Measurements from ENCODE around the gene PITPNC1. TPM values are rescaled to one million over a fixed set of nuclear protein-coding genes. Genes with fewer than 3 reads are reported as not detected.
A peak's percentile ranks its signal among the peaks of the same experiment; 100 is the strongest.

Gene PITPNC1
- total RNA-seq, 1 experiment from 2014 or later: 37.5 TPM

DNA sequence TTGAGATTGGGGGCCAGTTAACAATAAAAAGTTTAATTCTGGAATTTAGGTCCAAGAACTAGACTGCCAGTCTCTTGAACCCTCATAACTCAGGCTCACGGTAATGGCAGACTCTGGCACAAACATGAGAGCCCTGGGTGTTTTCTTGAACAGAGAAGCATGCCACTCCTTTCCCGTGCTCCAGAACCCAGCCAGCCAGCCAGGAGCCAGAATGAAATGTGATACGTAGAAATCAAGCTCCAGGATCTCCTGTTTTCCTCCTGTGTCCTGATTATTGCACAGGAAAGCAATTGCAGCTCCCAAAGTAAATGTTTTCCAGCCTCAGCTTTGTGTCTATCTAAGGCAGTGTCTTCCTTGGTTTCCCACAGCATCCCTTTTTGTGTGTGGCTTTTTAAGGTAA is 294.4 kb downstream of the PITPNC1 start:
- Histone ChIP-seq H3K18ac (ENCODE audit: insufficient read length, low read depth, low read length) (no peak overlapping the region), H3K4ac (ENCODE audit: low read depth, low read length) (no peak overlapping the region), H3K4me2 (ENCODE audit: insufficient read depth, insufficient read length, low read length) (no peak overlapping the region), H2BK15ac (ENCODE audit: low read depth, low read length) (no peak overlapping the region), H3K79me2 (ENCODE audit: insufficient read depth, low read length) (no peaks in the 10 kb centered on the region), H3K9me3 (ENCODE audit: control insufficient read depth, low read depth, low read length) (no peaks in the 10 kb centered on the region), H4K20me1 (ENCODE audit: control insufficient read depth, insufficient read depth, insufficient read length) (no peaks in the 10 kb centered on the region), H3K23ac (ENCODE audit: insufficient read length, low read depth, low read length) (no peak overlapping the region), H3K9ac (ENCODE audit: extremely low read depth, insufficient read length, low read length) (no peak overlapping the region), H2AFZ (ENCODE audit: low read length) (no peak overlapping the region), H3K79me1 (ENCODE audit: insufficient read depth, low read depth, low read length, poor library complexity, severe bottlenecking) (no peaks in the 10 kb centered on the region), H2AK5ac (ENCODE audit: insufficient read length, low read length) (no peak overlapping the region), H2BK20ac (ENCODE audit: low read depth, low read length, poor library complexity, severe bottlenecking) (no peak overlapping the region), H4K91ac (ENCODE audit: insufficient read length, low read depth, low read length) (no peak overlapping the region), H2BK120ac (ENCODE audit: low read depth, low read length, poor library complexity, severe bottlenecking) (no peak overlapping the region), H4K5ac (ENCODE audit: insufficient read length, low read depth, low read length) (no peak overlapping the region), H3K27ac (ENCODE audit: insufficient read length, low read depth, low read length) (no peak overlapping the region), H3K4me1 (ENCODE audit: insufficient read depth, low read length) (no peaks in the 10 kb centered on the region), H3T11ph (ENCODE audit: low read length) (no peak overlapping the region), H3K23me2 (ENCODE audit: insufficient read length, low read depth, low read length, poor library complexity, severe bottlenecking) (no peaks in the 10 kb centered on the region), H3K14ac (ENCODE audit: insufficient read depth, low read length) (no peak overlapping the region), H2BK5ac (ENCODE audit: insufficient read length, low read length) (no peak overlapping the region), H3K27me3 (ENCODE audit: insufficient read depth, low read length) (no peaks in the 10 kb centered on the region), H2BK12ac (ENCODE audit: insufficient read length, low read depth, low read length) (no peak overlapping the region), H3K56ac (ENCODE audit: insufficient read length, low read depth, low read length) (no peak overlapping the region), H4K8ac (replicated peaks; ENCODE audit: insufficient read length, low read depth, low read length) (no peak overlapping the region)
- no peak for DNase-seq
- TF ChIP-seq, protein P1, sequence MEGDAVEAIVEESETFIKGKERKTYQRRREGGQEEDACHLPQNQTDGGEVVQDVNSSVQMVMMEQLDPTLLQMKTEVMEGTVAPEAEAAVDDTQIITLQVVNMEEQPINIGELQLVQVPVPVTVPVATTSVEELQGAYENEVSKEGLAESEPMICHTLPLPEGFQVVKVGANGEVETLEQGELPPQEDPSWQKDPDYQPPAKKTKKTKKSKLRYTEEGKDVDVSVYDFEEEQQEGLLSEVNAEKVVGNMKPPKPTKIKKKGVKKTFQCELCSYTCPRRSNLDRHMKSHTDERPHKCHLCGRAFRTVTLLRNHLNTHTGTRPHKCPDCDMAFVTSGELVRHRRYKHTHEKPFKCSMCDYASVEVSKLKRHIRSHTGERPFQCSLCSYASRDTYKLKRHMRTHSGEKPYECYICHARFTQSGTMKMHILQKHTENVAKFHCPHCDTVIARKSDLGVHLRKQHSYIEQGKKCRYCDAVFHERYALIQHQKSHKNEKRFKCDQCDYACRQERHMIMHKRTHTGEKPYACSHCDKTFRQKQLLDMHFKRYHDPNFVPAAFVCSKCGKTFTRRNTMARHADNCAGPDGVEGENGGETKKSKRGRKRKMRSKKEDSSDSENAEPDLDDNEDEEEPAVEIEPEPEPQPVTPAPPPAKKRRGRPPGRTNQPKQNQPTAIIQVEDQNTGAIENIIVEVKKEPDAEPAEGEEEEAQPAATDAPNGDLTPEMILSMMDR (conservative IDR thresholded peaks at IDR 0.05): no peak
- no CpG with 5 or more reads among the region's 3 CpGs for WGBS (ENCODE audit: extremely low coverage, insufficient read length, low lambda C conversion rate)
- Mint-ChIP-seq H3K36me3 (ENCODE audit: insufficient read depth in 1 of 3, low read depth in 3 of 3) (peaks cover 2 to 19% (median 5%) of the 10 kb centered on the region in 3 experiments; a peak in 6 of 7 replicates), H3K4me1 (no peaks in the 10 kb centered on the region), H3K27me3 (ENCODE audit: low read depth) (no peaks in the 10 kb centered on the region), H3K27ac (peak overlapping the region in 2 of 3 experiments; percentile 26 to 78; a peak in 2 of 7 replicates), H3K9me3 (peaks cover 0 to 4% of the 10 kb centered on the region in 2 experiments; a peak in 1 of 5 replicates), H3K4me3 (no peak overlapping the region)

All from H9 (cell line).